Natural killer cell (primary cell): Measurements from ENCODE around the gene TTC27. TPM values are rescaled to one million over a fixed set of nuclear protein-coding genes. Genes with fewer than 3 reads are reported as not detected.
"Not testable (repeated sequence)": the region's sequence is repeated elsewhere in the genome, so short reads cannot be mapped to it uniquely, and the experiment has no call there.

Source experiments
- ATAC-seq, 3 donors: fragments of 150-1000 bp in 2 of 3; fragments of 200-7000 bp in 1 of 3; cut with Tn5 transposase; 1 replicate in 1 of 3; 2 replicates in 2 of 3; pipeline ENCODE4 v1.10.0; 2021; ENCODE audit warnings: mild to moderate bottlenecking in 2 of 3, moderate library complexity in 2 of 3
- DNase-seq, 2 donors: peaks; one replicate each; pipeline versions ENCODE4 v3.0.0 to v3.0.0-alpha.2; 2013 to 2021; ENCODE audit warnings: mixed read lengths in 1 of 2
- H3K27ac ChIP-seq: one replicate; pipeline ENCODE4 v1.5.1; 2013; ENCODE audit warnings: mild to moderate bottlenecking, low read length
- H3K27me3 ChIP-seq: one replicate; pipeline ENCODE4 v1.6.1; 2013; ENCODE audit warnings: low read length; ENCODE audit not compliant: control insufficient read depth, insufficient read depth
- H3K36me3 ChIP-seq: one replicate; pipeline ENCODE4 v1.6.1; 2013; ENCODE audit warnings: low read length; ENCODE audit not compliant: control insufficient read depth, insufficient read depth
- H3K4me1 ChIP-seq: one replicate; pipeline ENCODE4 v1.6.1; 2013; ENCODE audit warnings: low read length; ENCODE audit not compliant: control insufficient read depth, insufficient read depth
- H3K4me3 ChIP-seq: one replicate; pipeline ENCODE4 v1.5.1; 2013; ENCODE audit warnings: low read length
- H3K9me3 ChIP-seq: one replicate; pipeline ENCODE4 v1.6.1; 2013; ENCODE audit warnings: low read length; ENCODE audit not compliant: control insufficient read depth, insufficient read depth
- H3K27ac Mint-ChIP-seq, 2 donors: one replicate each; pipeline ENCODE4 v1.8.0; 2022; ENCODE audit warnings: mild to moderate bottlenecking in 2 of 2, mixed read lengths in 2 of 2, moderate library complexity in 1 of 2
- H3K27me3 Mint-ChIP-seq, 2 donors: one replicate each; pipeline ENCODE4 v1.8.0; 2022; ENCODE audit warnings: low read depth in 2 of 2, mixed read lengths in 2 of 2
- H3K36me3 Mint-ChIP-seq: one replicate; pipeline ENCODE4 v1.8.0; 2022; ENCODE audit warnings: mixed read lengths
- H3K4me1 Mint-ChIP-seq, 2 donors: one replicate each; pipeline ENCODE4 v1.8.0; 2022; ENCODE audit warnings: mixed read lengths in 2 of 2
- H3K4me3 Mint-ChIP-seq: one replicate; pipeline ENCODE4 v1.8.0; 2022; ENCODE audit warnings: mild to moderate bottlenecking, moderate library complexity, mixed read lengths
- H3K9me3 Mint-ChIP-seq, 2 donors: one replicate each; pipeline ENCODE4 v1.8.0; 2022; ENCODE audit warnings: mixed read lengths in 2 of 2
- CTCF ChIP-seq: fragments of 200-600 bp; IDR thresholded peaks from one replicate; pipeline ENCODE4 v1.8.0; 2022; ENCODE audit warnings: antibody characterized with exemption
- WGBS: methylation state at CpG from one replicate; pipeline ENCODE4 v1.1.7; 2013; ENCODE audit warnings: missing lambda C conversion rate; ENCODE audit not compliant: insufficient coverage; 5-methylcytosine and 5-hydroxymethylcytosine counted together
- intact Hi-C: fragments of 100-400 bp; cut with micrococcal nuclease; formaldehyde crosslinking; loops from one replicate; pipeline ENCODE4 v1.14.2; 2022
- total RNA-seq, 4 donors: library from RNA; stranded (reverse); fragments of 120-200 nt in 1 of 4; gene quantifications; one replicate each; pipeline versions ENCODE4 v1.2.3 to v1.2.4, GENCODE V29; 2013 to 2022

The TTC27 gene
- total RNA-seq, 3 donors from 2014 or later (not counting 1 experiment from before 2014, with no cell fraction given) = 13.7 to 14.6 (median 14.1) TPM

- peaks cover 0 to 2% of the 10 kb centered on the region in 2 donors for H3K9me3 Mint-ChIP-seq
- no peak overlapping the region for H3K27ac Mint-ChIP-seq
- TF ChIP-seq CTCF = no peak
- ATAC-seq (no peak), DNase-seq (no peak)
- H3K27me3 Mint-ChIP-seq = no peaks in the 10 kb centered on the region
- intact Hi-C loops = no loop called here
- H3K4me1 ChIP-seq = no peaks in the 10 kb centered on the region
- H3K27ac ChIP-seq = no peak overlapping the region
- peaks cover 4% of the 10 kb centered on the region for H3K36me3 ChIP-seq
- H3K4me3 Mint-ChIP-seq = no peak overlapping the region
- H3K4me1 Mint-ChIP-seq = peaks cover 0 to 13% of the 10 kb centered on the region in 2 donors
- peaks cover 4% of the 10 kb centered on the region for H3K36me3 Mint-ChIP-seq
- no peak overlapping the region for H3K4me3 ChIP-seq
- no peaks in the 10 kb centered on the region for H3K9me3 ChIP-seq
- WGBS = 91% methylated on average over 1 of the region's 1 CpG
- no peaks in the 10 kb centered on the region for H3K27me3 ChIP-seq
These were observed 93.5 kb downstream of the TTC27 start for GRCh38 chr2:32721376-32721775.

GRCh38 chr2:32723467-32724079, 95.7 kb downstream of the TTC27 start:
- Histone ChIP-seq H3K4me3 (no peak overlapping the region), H3K36me3 (peaks cover 4% of the 10 kb centered on the region), H3K9me3 (no peaks in the 10 kb centered on the region), H3K27me3 (no peaks in the 10 kb centered on the region), H3K27ac (no peak overlapping the region), H3K4me1 (no peaks in the 10 kb centered on the region)
- intact Hi-C loops = no loop called here
- Mint-ChIP-seq H3K9me3 (peaks cover 0 to 2% of the 10 kb centered on the region in 2 donors), H3K36me3 (peaks cover 8% of the 10 kb centered on the region), H3K4me1 (peaks cover 0 to 15% of the 10 kb centered on the region in 2 donors), H3K27me3 (no peaks in the 10 kb centered on the region), H3K4me3 (no peak overlapping the region), H3K27ac (no peak overlapping the region)
- TF ChIP-seq CTCF = no peak
- ATAC-seq = no peak
- WGBS = 100% methylated on average over 2 of the region's 3 CpGs
- DNase-seq = no peak

- WGBS = 93% methylated on average over 5 of the region's 5 CpGs
These were observed 98.8 kb downstream of the TTC27 start for GRCh38 chr2:32726678-32727077.

GRCh38 chr2:32727157-32727556, 99.3 kb downstream of the TTC27 start:
- Mint-ChIP-seq H3K36me3 (peaks cover 8% of the 10 kb centered on the region), H3K4me1 (peaks cover 0 to 6% of the 10 kb centered on the region in 2 donors), H3K4me3 (no peak overlapping the region), H3K9me3 (peaks cover 0 to 2% of the 10 kb centered on the region in 2 donors), H3K27me3 (no peaks in the 10 kb centered on the region), H3K27ac (no peak overlapping the region)
- Histone ChIP-seq H3K4me1 (no peaks in the 10 kb centered on the region), H3K36me3 (no peaks in the 10 kb centered on the region), H3K27ac (no peak overlapping the region), H3K4me3 (no peak overlapping the region), H3K27me3 (no peaks in the 10 kb centered on the region), H3K9me3 (no peaks in the 10 kb centered on the region)
- WGBS = no CpG with 5 or more reads among the region's 1 CpG
- no peak for ATAC-seq
- no peak for TF ChIP-seq CTCF
- intact Hi-C loops = no loop called here
- no peak for DNase-seq

More at GRCh38 chr2:32726678-32727077, 98.8 kb downstream of the TTC27 start:
- intact Hi-C loops, H3K27ac Mint-ChIP-seq, H3K9me3 ChIP-seq, DNase-seq, H3K27me3 ChIP-seq, H3K4me3 Mint-ChIP-seq, H3K36me3 Mint-ChIP-seq, H3K4me1 Mint-ChIP-seq, ATAC-seq, H3K4me3 ChIP-seq, H3K4me1 ChIP-seq, H3K9me3 Mint-ChIP-seq, H3K27ac ChIP-seq, H3K27me3 Mint-ChIP-seq, H3K36me3 ChIP-seq: not testable (repeated sequence)

DNA sequence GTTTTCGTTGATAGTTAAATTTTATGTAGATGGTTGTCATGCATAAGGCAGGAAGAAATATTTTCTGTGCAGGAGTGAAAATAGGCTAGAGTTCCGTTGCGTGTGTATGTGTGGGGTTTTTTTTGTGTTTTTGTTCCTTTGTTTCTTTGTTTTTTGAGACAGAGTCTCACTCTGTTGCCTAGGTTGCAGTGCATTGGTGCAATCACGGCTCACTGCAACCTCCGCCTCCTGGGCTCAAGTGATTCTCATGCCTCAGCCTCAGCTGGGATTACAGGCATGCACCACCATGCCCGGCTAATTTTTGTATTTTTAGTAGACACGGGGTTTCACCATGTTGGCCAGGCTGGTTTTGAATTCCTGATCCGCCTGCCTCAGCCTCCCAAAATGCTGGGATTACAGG, 103.1 kb downstream of the TTC27 start:
- H3K9me3 Mint-ChIP-seq, H3K36me3 Mint-ChIP-seq, DNase-seq, intact Hi-C loops, H3K27ac Mint-ChIP-seq, H3K9me3 ChIP-seq, H3K4me3 Mint-ChIP-seq, H3K27me3 Mint-ChIP-seq, H3K4me3 ChIP-seq, ATAC-seq, H3K4me1 ChIP-seq, H3K36me3 ChIP-seq, H3K27ac ChIP-seq, H3K27me3 ChIP-seq, H3K4me1 Mint-ChIP-seq: not testable (repeated sequence)
- 98% methylated on average over 8 of the region's 8 CpGs for WGBS
